IPS DF 19.7 (cell line): ENCODE measurements around the gene PXDC1.
"Not testable (repeated sequence)": the region's sequence is repeated elsewhere in the genome, so short reads cannot be mapped to it uniquely, and the experiment has no call there.

ENCODE experiments used
- DNase-seq: peaks from one replicate; pipeline ENCODE4 v3.0.0-alpha.2; 2013; ENCODE audit warnings: low read depth, low spot score

Gene PXDC1

GRCh38 chr6:3782876-3783832 is 31.6 kb upstream of the PXDC1 start:
- DNase-seq: no peak

- DNase-seq: no peak
Measured at GRCh38 chr6:3781504-3781903, 30.0 kb upstream of the PXDC1 start.

- no peak for DNase-seq
Measured at GRCh38 chr6:3779574-3779849, 28.0 kb upstream of the PXDC1 start.

- no peak for DNase-seq
Measured at GRCh38 chr6:3778701-3779573, 27.4 kb upstream of the PXDC1 start.

- no peak for DNase-seq
Measured at GRCh38 chr6:3777730-3778461, 26.4 kb upstream of the PXDC1 start.

- DNase-seq: no peak
Measured at GRCh38 chr6:3776881-3777507, 25.5 kb upstream of the PXDC1 start.

- no peak for DNase-seq
Measured at GRCh38 chr6:3775847-3776246, 24.3 kb upstream of the PXDC1 start.

- no peak for DNase-seq
Measured at GRCh38 chr6:3775386-3775785, 23.9 kb upstream of the PXDC1 start.

GRCh38 chr6:3773678-3774298 is 22.3 kb upstream of the PXDC1 start:
- DNase-seq: no peak

GRCh38 chr6:3772127-3772999 is 20.9 kb upstream of the PXDC1 start:
- not testable (repeated sequence) for DNase-seq

GRCh38 chr6:3771407-3772011 is 20.0 kb upstream of the PXDC1 start:
- no peak for DNase-seq

GRCh38 chr6:3770023-3770720 is 18.7 kb upstream of the PXDC1 start:
- DNase-seq: no peak

GRCh38 chr6:3769610-3770009 is 18.1 kb upstream of the PXDC1 start:
- no peak for DNase-seq

- DNase-seq: no peak
Measured at GRCh38 chr6:3768502-3768901, 17.0 kb upstream of the PXDC1 start.

- not testable (repeated sequence) for DNase-seq
Measured at GRCh38 chr6:3767483-3767882, 16.0 kb upstream of the PXDC1 start.

GRCh38 chr6:3766214-3766613 is 14.7 kb upstream of the PXDC1 start:
- DNase-seq: no peak

GRCh38 chr6:3765415-3765814 is 13.9 kb upstream of the PXDC1 start:
- DNase-seq: no peak

GRCh38 chr6:3764516-3765335 is 13.2 kb upstream of the PXDC1 start:
- DNase-seq: no peak
